ENCODE measurements around the gene GPR162.

- TF ChIP-seq CTCF (conservative IDR thresholded peaks at IDR 0.05; ENCODE audit: low read length) = no peak
- no peak for TF ChIP-seq EZH2phosphoT487 (IDR thresholded peaks at IDR 0.05; ENCODE audit: borderline replicate concordance)
Observed at GRCh38 chr12:6784761-6785160, 36.9 kb upstream of the GPR162 start.

All from Loucy (cell line).